ENCODE results near the gene MPZL1. TPM values are rescaled to one million over a fixed set of nuclear protein-coding genes. Genes with fewer than 3 reads are reported as not detected.

The MPZL1 gene
- total and polyA plus RNA-seq, 4 donors = 11.3 to 26.1 (median 16.8) TPM

DNA sequence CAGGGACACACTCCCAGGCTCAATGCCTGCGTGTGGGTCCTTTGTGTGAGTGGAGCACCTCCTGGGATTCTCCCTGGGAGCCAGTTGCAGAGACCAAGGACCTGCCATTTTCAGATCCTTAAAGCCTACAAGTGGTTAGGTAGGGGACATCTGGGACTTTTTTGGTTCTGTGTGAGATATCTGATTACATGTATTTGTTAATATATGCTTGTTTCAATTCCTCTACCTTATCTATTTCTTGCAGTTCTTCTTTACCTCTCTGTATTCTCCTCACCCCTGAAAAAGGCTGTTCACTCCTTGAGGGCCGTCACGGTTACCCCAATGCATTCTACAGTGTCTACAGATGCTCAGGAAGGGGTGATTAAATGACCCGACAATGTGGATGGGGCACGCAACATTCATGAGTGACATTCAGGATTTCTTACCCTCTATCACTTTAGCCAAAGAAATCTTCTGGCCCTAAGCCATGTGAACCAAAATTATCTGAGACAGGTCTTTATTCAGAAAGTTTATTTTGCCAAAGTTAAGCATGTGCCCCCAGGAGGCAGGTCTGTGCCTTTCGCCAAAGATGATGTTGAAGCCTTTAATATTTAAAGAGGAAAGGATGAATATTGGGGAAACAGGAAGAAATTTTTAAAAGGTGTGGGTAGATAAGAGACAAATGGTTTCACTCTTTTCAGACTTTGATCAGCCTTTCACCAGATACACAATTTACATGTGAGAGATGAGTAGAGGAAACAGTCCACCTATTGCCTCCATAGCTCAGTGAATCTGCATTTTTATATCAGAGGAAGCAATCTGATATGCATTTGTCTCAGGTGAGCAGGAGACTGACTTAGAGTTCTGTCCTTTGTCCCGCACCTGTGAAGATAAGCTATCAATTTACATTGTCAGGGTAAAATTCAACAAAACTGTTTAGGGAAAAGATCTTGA is 44.6 kb upstream of the MPZL1 start (continued):
- TF ChIP-seq, protein P1, sequence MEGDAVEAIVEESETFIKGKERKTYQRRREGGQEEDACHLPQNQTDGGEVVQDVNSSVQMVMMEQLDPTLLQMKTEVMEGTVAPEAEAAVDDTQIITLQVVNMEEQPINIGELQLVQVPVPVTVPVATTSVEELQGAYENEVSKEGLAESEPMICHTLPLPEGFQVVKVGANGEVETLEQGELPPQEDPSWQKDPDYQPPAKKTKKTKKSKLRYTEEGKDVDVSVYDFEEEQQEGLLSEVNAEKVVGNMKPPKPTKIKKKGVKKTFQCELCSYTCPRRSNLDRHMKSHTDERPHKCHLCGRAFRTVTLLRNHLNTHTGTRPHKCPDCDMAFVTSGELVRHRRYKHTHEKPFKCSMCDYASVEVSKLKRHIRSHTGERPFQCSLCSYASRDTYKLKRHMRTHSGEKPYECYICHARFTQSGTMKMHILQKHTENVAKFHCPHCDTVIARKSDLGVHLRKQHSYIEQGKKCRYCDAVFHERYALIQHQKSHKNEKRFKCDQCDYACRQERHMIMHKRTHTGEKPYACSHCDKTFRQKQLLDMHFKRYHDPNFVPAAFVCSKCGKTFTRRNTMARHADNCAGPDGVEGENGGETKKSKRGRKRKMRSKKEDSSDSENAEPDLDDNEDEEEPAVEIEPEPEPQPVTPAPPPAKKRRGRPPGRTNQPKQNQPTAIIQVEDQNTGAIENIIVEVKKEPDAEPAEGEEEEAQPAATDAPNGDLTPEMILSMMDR (IDR thresholded peaks at IDR 0.05; ENCODE audit: low read depth, low read length, missing input control) = no peak
- TF ChIP-seq EGR1 (IDR thresholded peaks at IDR 0.05; ENCODE audit: low read depth in 2 of 2) = no peak

DNA sequence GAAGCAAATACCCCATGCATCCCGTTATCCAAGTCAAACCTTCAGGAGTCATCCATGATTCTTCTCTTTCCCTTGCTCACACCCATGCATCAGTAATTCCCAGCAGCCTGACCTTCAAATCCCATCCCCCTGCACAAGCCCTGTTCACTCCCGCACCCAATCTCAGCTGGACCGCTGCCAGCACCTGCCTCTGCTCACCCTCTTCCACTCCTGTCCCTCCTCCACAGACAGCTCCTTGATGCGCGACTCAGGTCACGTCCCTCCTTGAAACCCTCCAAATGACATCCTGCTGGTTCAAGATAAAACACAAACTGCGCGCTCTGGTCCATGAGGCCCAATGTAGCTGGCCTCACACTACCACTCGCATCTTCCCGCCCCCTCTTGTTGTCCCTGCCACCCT is 43.4 kb upstream of the MPZL1 start:
- no peak for DNase-seq (ENCODE audit: low spot score)
- WGBS = 95% methylated on average over 10 of the region's 10 CpGs
- no peaks in the 10 kb centered on the region for H3K4me1 ChIP-seq (ENCODE audit: control insufficient read depth in 4 of 4, insufficient read depth in 4 of 4, low read length in 3 of 4)
- H3K9ac ChIP-seq (ENCODE audit: low read depth in 1 of 2, low read length in 2 of 2) = no peak overlapping the region
- H3K27ac ChIP-seq (ENCODE audit: low read depth in 1 of 2, low read length in 2 of 2) = no peak overlapping the region
- TF ChIP-seq FOXA2 (IDR thresholded peaks at IDR 0.05) = no peak
- no peak for TF ChIP-seq JUND (IDR thresholded peaks at IDR 0.05)
- TF ChIP-seq SP1 (IDR thresholded peaks at IDR 0.05) = no peak
- no peak for TF ChIP-seq HNF4A (conservative IDR thresholded peaks at IDR 0.05)
- TF ChIP-seq HNF4G (IDR thresholded peaks at IDR 0.05) = no peak
- TF ChIP-seq RAD21 (IDR thresholded peaks at IDR 0.05) = no peak
- TF ChIP-seq, protein P2, sequence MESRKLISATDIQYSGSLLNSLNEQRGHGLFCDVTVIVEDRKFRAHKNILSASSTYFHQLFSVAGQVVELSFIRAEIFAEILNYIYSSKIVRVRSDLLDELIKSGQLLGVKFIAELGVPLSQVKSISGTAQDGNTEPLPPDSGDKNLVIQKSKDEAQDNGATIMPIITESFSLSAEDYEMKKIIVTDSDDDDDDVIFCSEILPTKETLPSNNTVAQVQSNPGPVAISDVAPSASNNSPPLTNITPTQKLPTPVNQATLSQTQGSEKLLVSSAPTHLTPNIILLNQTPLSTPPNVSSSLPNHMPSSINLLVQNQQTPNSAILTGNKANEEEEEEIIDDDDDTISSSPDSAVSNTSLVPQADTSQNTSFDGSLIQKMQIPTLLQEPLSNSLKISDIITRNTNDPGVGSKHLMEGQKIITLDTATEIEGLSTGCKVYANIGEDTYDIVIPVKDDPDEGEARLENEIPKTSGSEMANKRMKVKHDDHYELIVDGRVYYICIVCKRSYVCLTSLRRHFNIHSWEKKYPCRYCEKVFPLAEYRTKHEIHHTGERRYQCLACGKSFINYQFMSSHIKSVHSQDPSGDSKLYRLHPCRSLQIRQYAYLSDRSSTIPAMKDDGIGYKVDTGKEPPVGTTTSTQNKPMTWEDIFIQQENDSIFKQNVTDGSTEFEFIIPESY (IDR thresholded peaks at IDR 0.05) = no peak
- TF ChIP-seq YY1 (IDR thresholded peaks at IDR 0.05) = no peak
- no peak for TF ChIP-seq FOXA1 (IDR thresholded peaks at IDR 0.05)
- TF ChIP-seq EGR1 (IDR thresholded peaks at IDR 0.05; ENCODE audit: low read depth in 2 of 2) = no peak
- no peak for TF ChIP-seq TAF1 (conservative IDR thresholded peaks at IDR 0.05)
- no peak for TF ChIP-seq RXRA (IDR thresholded peaks at IDR 0.05)
- TF ChIP-seq, protein P3, sequence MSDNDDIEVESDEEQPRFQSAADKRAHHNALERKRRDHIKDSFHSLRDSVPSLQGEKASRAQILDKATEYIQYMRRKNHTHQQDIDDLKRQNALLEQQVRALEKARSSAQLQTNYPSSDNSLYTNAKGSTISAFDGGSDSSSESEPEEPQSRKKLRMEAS (IDR thresholded peaks at IDR 0.05) = no peak
- TF ChIP-seq, protein P4, sequence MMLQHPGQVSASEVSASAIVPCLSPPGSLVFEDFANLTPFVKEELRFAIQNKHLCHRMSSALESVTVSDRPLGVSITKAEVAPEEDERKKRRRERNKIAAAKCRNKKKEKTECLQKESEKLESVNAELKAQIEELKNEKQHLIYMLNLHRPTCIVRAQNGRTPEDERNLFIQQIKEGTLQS (IDR thresholded peaks at IDR 0.05) = no peak
- no peak for TF ChIP-seq GABPA (IDR thresholded peaks at IDR 0.05 in 1 of 2, conservative IDR thresholded peaks at IDR 0.05 in 1 of 2)
- TF ChIP-seq, protein P5, sequence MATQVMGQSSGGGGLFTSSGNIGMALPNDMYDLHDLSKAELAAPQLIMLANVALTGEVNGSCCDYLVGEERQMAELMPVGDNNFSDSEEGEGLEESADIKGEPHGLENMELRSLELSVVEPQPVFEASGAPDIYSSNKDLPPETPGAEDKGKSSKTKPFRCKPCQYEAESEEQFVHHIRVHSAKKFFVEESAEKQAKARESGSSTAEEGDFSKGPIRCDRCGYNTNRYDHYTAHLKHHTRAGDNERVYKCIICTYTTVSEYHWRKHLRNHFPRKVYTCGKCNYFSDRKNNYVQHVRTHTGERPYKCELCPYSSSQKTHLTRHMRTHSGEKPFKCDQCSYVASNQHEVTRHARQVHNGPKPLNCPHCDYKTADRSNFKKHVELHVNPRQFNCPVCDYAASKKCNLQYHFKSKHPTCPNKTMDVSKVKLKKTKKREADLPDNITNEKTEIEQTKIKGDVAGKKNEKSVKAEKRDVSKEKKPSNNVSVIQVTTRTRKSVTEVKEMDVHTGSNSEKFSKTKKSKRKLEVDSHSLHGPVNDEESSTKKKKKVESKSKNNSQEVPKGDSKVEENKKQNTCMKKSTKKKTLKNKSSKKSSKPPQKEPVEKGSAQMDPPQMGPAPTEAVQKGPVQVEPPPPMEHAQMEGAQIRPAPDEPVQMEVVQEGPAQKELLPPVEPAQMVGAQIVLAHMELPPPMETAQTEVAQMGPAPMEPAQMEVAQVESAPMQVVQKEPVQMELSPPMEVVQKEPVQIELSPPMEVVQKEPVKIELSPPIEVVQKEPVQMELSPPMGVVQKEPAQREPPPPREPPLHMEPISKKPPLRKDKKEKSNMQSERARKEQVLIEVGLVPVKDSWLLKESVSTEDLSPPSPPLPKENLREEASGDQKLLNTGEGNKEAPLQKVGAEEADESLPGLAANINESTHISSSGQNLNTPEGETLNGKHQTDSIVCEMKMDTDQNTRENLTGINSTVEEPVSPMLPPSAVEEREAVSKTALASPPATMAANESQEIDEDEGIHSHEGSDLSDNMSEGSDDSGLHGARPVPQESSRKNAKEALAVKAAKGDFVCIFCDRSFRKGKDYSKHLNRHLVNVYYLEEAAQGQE (IDR thresholded peaks at IDR 0.05) = no peak
- TF ChIP-seq, protein P1 (IDR thresholded peaks at IDR 0.05; ENCODE audit: low read depth, low read length, missing input control) = no peak
- no peaks in the 10 kb centered on the region for H3K9me3 ChIP-seq (ENCODE audit: control insufficient read depth in 4 of 4, low read length in 3 of 4)
- H3K27me3 ChIP-seq (ENCODE audit: control insufficient read depth in 4 of 4, insufficient read depth in 4 of 4, low read length in 3 of 4) = no peaks in the 10 kb centered on the region
- no peak overlapping the region for H3K4me3 ChIP-seq (ENCODE audit: low read depth in 1 of 3, low read length in 3 of 3)
- no peaks in the 10 kb centered on the region for H3K36me3 ChIP-seq (ENCODE audit: control insufficient read depth in 4 of 4, insufficient read depth in 3 of 4, low read depth in 1 of 4, low read length in 3 of 4)

Data from liver (tissue), 9 donors.